Mammary epithelial cell (primary cell): ENCODE measurements around the gene UMODL1.
A peak's percentile ranks its signal among the peaks of the same experiment; 100 is the strongest.

Experiments
- EZH2 ChIP-seq: IDR thresholded peaks from 2 replicates; pipeline ENCODE4 v1.6.1; 2012; ENCODE audit warnings: low read length, inconsistent platforms, borderline replicate concordance
- TF ChIP-seq, protein P1 (sequence below), 2 donors: IDR thresholded peaks in 1 of 2; conservative IDR thresholded peaks in 1 of 2; 2 replicates each; pipeline ENCODE4 v1.5.1; 2011 to 2012; ENCODE audit warnings: inconsistent platforms in 2 of 2, low read length in 2 of 2, mild to moderate bottlenecking in 2 of 2, control low read depth in 1 of 2, low read depth in 1 of 2; ENCODE audit not compliant: insufficient read depth in 1 of 2; ENCODE audit errors: extremely low read depth in 1 of 2

DNA sequence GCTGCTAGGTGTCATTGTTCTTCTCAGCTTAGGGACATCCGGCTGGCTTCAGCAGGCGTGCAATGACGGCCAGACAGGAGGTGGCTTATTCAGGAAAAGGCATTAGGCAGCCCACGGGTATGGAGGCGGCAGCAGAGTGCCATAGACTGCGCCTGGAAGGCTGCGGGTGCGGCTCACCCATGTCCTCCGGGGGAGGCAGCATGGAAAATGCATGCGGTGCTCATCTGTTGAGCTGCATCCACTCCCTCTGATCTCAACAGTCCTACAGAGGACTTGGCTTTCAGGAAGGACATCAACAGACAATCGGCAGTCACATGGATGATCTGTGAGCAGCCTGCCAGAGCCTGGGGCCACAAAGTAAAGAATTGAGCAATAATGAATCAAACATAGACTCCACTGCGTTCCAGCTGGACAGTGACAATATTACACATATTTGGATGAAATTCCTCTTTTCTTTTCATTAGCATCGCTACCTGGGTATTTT is 42.9 kb downstream of the UMODL1 start:
- TF ChIP-seq EZH2: no peak
- TF ChIP-seq, protein P1, sequence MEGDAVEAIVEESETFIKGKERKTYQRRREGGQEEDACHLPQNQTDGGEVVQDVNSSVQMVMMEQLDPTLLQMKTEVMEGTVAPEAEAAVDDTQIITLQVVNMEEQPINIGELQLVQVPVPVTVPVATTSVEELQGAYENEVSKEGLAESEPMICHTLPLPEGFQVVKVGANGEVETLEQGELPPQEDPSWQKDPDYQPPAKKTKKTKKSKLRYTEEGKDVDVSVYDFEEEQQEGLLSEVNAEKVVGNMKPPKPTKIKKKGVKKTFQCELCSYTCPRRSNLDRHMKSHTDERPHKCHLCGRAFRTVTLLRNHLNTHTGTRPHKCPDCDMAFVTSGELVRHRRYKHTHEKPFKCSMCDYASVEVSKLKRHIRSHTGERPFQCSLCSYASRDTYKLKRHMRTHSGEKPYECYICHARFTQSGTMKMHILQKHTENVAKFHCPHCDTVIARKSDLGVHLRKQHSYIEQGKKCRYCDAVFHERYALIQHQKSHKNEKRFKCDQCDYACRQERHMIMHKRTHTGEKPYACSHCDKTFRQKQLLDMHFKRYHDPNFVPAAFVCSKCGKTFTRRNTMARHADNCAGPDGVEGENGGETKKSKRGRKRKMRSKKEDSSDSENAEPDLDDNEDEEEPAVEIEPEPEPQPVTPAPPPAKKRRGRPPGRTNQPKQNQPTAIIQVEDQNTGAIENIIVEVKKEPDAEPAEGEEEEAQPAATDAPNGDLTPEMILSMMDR (conservative IDR thresholded peaks at IDR 0.05 in 1 of 2, IDR thresholded peaks at IDR 0.05 in 1 of 2; ENCODE audit: extremely low read depth in 1 of 2, insufficient read depth in 1 of 2, low read depth in 1 of 2, low read length in 2 of 2): peak; percentile 39 to 55
